ENCODE data around the gene WDR46. TPM values are rescaled to one million over a fixed set of nuclear protein-coding genes. Genes with fewer than 3 reads are reported as not detected.
A peak's percentile ranks its signal among the peaks of the same experiment; 100 is the strongest.

The WDR46 gene
- total RNA-seq, 1 donor from 2014 or later: 117 TPM

- Mint-ChIP-seq H3K4me1 (peaks cover 86% of the 10 kb centered on the region), H3K4me3 (peak overlapping the region; percentile 99), H3K27me3 (no peaks in the 10 kb centered on the region), H3K27ac (peak overlapping the region; percentile 46), H3K36me3 (ENCODE audit: low read depth) (peaks cover 72% of the 10 kb centered on the region), H3K9me3 (no peaks in the 10 kb centered on the region)
- no peak for TF ChIP-seq CTCF (IDR thresholded peaks at IDR 0.05)
- no peak for DNase-seq
- intact Hi-C loops (cut with micrococcal nuclease): loop anchor here (5.0 kb wide), 1 partner anchor 345 kb away; no protein-coding TSS in a partner anchor
- ChIA-PET CTCF (interaction anchor here (0.6 to 2.5 kb wide), 4 partner anchors 18 to 40 kb away, joined by 3 to 15 read pairs (median 6); partner anchors contain the start of genes B3GALT4 and RGL2), POLR2A (interaction anchor here (0.6 to 3.5 kb wide), 30 partner anchors 8 to 1761 kb away, joined by 3 to 102 read pairs (median 6); partner anchors contain the start of genes B3GALT4, BAK1, CUTA and GPSM3)
- ATAC-seq (ENCODE audit: low read depth): no peak
These were observed 28.3 kb upstream of the WDR46 start for GRCh38 chr6:33317419-33317668.

GRCh38 chr6:33316603-33317418, 27.8 kb upstream of the WDR46 start:
- Mint-ChIP-seq H3K27ac (peak overlapping the region; percentile 56), H3K4me3 (peak overlapping the region; percentile 99), H3K27me3 (no peaks in the 10 kb centered on the region), H3K9me3 (no peaks in the 10 kb centered on the region), H3K36me3 (ENCODE audit: low read depth) (peaks cover 73% of the 10 kb centered on the region), H3K4me1 (peaks cover 87% of the 10 kb centered on the region)
- intact Hi-C loops (cut with micrococcal nuclease): loop anchor here (5.0 kb wide), 1 partner anchor 345 kb away; no protein-coding TSS in a partner anchor
- ChIA-PET CTCF (interaction anchor here (1.3 to 2.5 kb wide), 2 partner anchors 28 to 40 kb away, joined by 8 to 15 read pairs; partner anchors contain the start of gene B3GALT4), POLR2A (interaction anchor here (0.6 to 3.5 kb wide), 22 partner anchors 9 to 1760 kb away, joined by 3 to 102 read pairs (median 8); partner anchors contain the start of genes B3GALT4, BAK1, CUTA and GPSM3)
- no peak for ATAC-seq (ENCODE audit: low read depth)
- DNase-seq: no peak
- no peak for TF ChIP-seq CTCF (IDR thresholded peaks at IDR 0.05)

- Mint-ChIP-seq H3K27ac (peak overlapping the region; percentile 56), H3K27me3 (no peaks in the 10 kb centered on the region), H3K36me3 (ENCODE audit: low read depth) (peaks cover 74% of the 10 kb centered on the region), H3K9me3 (no peaks in the 10 kb centered on the region), H3K4me3 (peak overlapping the region; percentile 99), H3K4me1 (peaks cover 83% of the 10 kb centered on the region)
- intact Hi-C loops (cut with micrococcal nuclease): loop anchor here (5.0 kb wide), 1 partner anchor 344 kb away; no protein-coding TSS in a partner anchor
- ChIA-PET POLR2A (interaction anchor here (1.1 to 3.5 kb wide), 6 partner anchors 17 to 110 kb away, joined by 3 to 102 read pairs (median 26); partner anchors contain the start of genes B3GALT4 and RGL2), CTCF (no interaction called here)
- DNase-seq (no peak), ATAC-seq (ENCODE audit: low read depth) (no peak)
- TF ChIP-seq CTCF (IDR thresholded peaks at IDR 0.05): no peak
These were observed 27.0 kb upstream of the WDR46 start for GRCh38 chr6:33315793-33316602.

GRCh38 chr6:33314943-33315792, 26.1 kb upstream of the WDR46 start:
- peak; percentile 40 for DNase-seq
- intact Hi-C loops (cut with micrococcal nuclease): loop anchor here (1.0 to 5.0 kb wide), 10 partner anchors 8 to 373 kb away; partner anchors contain the start of genes CUTA, HLA-DMB, KIFC1 and VPS52
- ATAC-seq (ENCODE audit: low read depth): no peak
- ChIA-PET CTCF (no interaction called here), POLR2A (interaction anchor here (0.6 to 6.0 kb wide), 5 partner anchors 12 to 30 kb away, joined by 3 to 72 read pairs (median 3); partner anchors contain the start of genes PFDN6, RGL2 and WDR46)
- Mint-ChIP-seq H3K27me3 (no peaks in the 10 kb centered on the region), H3K27ac (peak overlapping the region; percentile 97), H3K9me3 (no peaks in the 10 kb centered on the region), H3K4me3 (peak overlapping the region; percentile 99), H3K36me3 (ENCODE audit: low read depth) (peaks cover 71% of the 10 kb centered on the region), H3K4me1 (peaks cover 78% of the 10 kb centered on the region)
- no peak for TF ChIP-seq CTCF (IDR thresholded peaks at IDR 0.05)
